HEK293 (cell line): ENCODE measurements around the gene COPG2.

Source experiments
- CTCF ChIP-seq: fragments of 450-650 bp; formaldehyde crosslinking; IDR thresholded peaks from 2 replicates; pipeline ENCODE4 v1.5.1; 2016; ENCODE audit warnings: missing biosample characterization, missing genetic modification characterization
- KLF1 ChIP-seq: fragments of 450-650 bp; formaldehyde crosslinking; IDR thresholded peaks from 2 replicates; pipeline ENCODE4 v1.5.1; 2016; ENCODE audit warnings: missing biosample characterization, missing genetic modification characterization
- ZBTB17 ChIP-seq: fragments of 450-650 bp; formaldehyde crosslinking; IDR thresholded peaks from 2 replicates; pipeline ENCODE4 v1.5.1; 2016; ENCODE audit warnings: missing biosample characterization, missing genetic modification characterization
- ZFP69B ChIP-seq: fragments of 450-650 bp; formaldehyde crosslinking; IDR thresholded peaks from 2 replicates; pipeline ENCODE4 v1.5.1; 2016; ENCODE audit warnings: missing biosample characterization, missing genetic modification characterization
- ZNF274 ChIP-seq, 2 experiments: fragments of 200-500 bp in 1 of 2; fragments of 450-650 bp in 1 of 2; sonication (Bioruptor generic) in 1 of 2; formaldehyde crosslinking in 1 of 2; IDR thresholded peaks; 2 replicates each; pipeline versions ENCODE4 v1.5.1 to v1.6.1; 2014 to 2016; ENCODE audit warnings: borderline replicate concordance in 1 of 2, inconsistent platforms in 1 of 2, low read length in 1 of 2, missing biosample characterization in 1 of 2, missing genetic modification characterization in 1 of 2
- ZNF433 ChIP-seq: fragments of 450-650 bp; formaldehyde crosslinking; IDR thresholded peaks from 2 replicates; pipeline ENCODE4 v1.5.1; 2016; ENCODE audit warnings: missing biosample characterization, missing genetic modification characterization, low read depth
- TF ChIP-seq, protein P1 (sequence below): fragments of 450-650 bp; formaldehyde crosslinking; IDR thresholded peaks from 2 replicates; pipeline ENCODE4 v1.5.1; 2016; ENCODE audit warnings: missing biosample characterization, missing genetic modification characterization

DNA sequence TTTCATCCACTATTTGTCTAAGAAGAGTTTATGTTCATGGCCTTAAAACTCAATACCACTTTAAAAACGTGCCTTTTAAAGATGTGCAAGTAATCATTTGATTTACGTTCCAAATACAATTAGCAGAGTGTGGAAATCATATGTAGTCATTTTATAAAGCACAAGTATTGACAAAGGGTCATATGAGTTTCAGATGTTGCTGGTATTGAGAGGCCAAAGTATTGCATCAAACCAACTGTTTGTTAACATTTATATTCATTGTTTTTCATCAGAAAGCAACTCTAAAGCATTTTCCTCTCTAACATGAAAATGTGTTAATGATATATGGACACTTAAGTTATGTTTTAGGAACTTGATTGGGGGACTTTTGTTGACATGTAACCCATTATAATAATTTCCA, 29.3 kb upstream of the COPG2 start:
- TF ChIP-seq CTCF (tag by site-specific recombination) (no peak), ZNF274 (IDR thresholded peaks at IDR 0.05; ENCODE audit: low read length) (no peak), ZNF274 (tag by site-specific recombination; IDR thresholded peaks at IDR 0.05; ENCODE audit: borderline replicate concordance) (no peak), ZFP69B (tag by site-specific recombination) (no peak), ZNF433 (tag by site-specific recombination) (no peak), KLF1 (tag by site-specific recombination) (no peak), ZBTB17 (no peak)
- TF ChIP-seq, protein P1, sequence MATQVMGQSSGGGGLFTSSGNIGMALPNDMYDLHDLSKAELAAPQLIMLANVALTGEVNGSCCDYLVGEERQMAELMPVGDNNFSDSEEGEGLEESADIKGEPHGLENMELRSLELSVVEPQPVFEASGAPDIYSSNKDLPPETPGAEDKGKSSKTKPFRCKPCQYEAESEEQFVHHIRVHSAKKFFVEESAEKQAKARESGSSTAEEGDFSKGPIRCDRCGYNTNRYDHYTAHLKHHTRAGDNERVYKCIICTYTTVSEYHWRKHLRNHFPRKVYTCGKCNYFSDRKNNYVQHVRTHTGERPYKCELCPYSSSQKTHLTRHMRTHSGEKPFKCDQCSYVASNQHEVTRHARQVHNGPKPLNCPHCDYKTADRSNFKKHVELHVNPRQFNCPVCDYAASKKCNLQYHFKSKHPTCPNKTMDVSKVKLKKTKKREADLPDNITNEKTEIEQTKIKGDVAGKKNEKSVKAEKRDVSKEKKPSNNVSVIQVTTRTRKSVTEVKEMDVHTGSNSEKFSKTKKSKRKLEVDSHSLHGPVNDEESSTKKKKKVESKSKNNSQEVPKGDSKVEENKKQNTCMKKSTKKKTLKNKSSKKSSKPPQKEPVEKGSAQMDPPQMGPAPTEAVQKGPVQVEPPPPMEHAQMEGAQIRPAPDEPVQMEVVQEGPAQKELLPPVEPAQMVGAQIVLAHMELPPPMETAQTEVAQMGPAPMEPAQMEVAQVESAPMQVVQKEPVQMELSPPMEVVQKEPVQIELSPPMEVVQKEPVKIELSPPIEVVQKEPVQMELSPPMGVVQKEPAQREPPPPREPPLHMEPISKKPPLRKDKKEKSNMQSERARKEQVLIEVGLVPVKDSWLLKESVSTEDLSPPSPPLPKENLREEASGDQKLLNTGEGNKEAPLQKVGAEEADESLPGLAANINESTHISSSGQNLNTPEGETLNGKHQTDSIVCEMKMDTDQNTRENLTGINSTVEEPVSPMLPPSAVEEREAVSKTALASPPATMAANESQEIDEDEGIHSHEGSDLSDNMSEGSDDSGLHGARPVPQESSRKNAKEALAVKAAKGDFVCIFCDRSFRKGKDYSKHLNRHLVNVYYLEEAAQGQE (tag by site-specific recombination), result no peak
